IPS-NIHi7 (cell line): ENCODE data around the gene COMMD3.
"Not testable (repeated sequence)": the region's sequence is repeated elsewhere in the genome, so short reads cannot be mapped to it uniquely, and the experiment has no call there.

Source experiments
- DNase-seq: peaks from one replicate; pipeline ENCODE4 v3.0.0; 2012; ENCODE audit warnings: mixed read lengths; ENCODE audit errors: extremely low spot score

Gene COMMD3

DNA sequence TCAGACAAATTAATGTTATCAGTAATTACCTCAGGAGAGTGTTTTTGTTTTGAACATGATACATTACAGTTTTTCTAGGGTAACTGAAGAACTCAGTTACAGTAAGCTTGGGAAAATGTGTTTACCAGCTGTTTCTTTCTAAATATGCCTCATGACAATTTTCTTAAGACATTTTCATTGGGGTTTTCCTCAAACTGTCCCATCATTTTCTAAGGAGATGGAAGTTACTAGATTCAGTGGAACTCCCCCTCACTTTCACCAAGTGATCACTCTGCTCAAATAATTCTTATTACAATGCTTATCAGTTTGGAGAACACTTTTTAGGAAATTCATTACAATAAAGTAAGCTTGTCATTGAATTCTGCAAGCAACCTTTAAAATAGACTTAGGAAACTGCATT, 22.7 kb downstream of the COMMD3 start:
- no peak for DNase-seq

DNA sequence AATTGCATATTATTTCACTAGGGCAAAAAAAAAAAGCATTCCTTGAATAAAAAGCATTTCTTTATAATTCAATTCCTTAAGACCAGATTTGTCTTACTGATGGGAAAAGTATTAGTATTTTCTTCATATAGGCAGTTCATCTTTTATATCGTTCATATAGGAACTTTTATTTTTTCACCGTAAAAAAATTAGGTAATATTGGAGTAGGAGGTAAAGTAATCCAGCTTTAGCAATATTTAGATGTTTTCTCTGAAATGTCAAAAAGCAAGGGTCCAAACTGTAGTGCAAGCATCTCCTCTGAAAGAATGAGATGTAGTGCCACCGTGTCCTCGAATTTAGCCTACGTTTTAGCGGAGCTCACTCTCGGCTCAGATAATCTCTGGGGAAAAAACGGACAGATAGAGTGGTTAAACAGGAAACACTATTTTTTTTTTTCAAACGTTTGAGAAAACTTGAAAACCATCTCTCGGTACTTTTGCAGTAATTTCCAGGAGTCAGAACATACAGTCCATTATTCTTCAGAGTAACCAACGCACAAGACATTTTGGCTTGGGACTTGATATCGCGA, 23.7 kb downstream of the COMMD3 start:
- no peak for DNase-seq

DNA sequence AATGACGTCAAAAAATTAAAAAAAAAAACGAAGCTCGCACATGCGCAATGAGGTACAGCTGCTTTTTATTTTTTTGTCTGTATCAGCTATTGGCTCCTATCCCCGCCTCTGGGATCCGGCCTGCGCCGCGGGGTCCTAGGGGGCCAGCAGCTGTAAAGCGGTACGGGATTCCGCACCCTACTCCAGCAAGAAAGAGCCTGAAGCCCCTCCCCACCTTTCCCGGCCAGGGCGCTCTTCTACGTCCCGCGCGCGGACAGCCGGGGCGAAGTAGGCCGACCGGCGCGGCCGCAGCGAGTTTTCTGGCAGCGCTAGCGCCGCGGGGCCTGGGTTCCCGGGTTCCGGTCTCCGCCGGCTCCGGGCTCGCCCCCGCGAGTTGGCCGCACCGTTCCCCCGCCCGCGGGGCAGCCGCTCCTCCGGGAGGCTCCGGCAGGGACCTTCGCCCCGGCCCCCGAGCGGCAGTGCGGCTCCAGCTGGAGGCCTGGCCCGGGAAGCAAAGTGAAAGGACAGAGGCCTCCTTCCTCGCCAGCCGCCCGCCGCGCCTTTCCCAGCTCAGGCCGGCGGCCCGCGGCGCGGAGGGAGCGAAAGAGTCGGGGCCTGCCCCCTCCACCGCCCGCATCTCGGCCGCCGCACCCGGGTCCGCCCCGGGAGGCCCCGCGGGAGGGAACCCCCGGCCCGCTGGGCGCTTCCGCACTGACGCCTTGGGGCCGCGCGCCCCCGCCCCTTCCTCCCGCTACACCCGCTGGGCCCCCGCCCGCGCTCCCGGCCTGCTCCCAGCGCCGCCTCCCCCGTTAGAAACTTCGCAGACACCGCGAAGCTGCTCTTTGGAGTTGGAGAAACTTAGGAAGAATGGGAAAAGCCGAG, 24.4 kb downstream of the COMMD3 start:
- DNase-seq, result peak; percentile 51

DNA sequence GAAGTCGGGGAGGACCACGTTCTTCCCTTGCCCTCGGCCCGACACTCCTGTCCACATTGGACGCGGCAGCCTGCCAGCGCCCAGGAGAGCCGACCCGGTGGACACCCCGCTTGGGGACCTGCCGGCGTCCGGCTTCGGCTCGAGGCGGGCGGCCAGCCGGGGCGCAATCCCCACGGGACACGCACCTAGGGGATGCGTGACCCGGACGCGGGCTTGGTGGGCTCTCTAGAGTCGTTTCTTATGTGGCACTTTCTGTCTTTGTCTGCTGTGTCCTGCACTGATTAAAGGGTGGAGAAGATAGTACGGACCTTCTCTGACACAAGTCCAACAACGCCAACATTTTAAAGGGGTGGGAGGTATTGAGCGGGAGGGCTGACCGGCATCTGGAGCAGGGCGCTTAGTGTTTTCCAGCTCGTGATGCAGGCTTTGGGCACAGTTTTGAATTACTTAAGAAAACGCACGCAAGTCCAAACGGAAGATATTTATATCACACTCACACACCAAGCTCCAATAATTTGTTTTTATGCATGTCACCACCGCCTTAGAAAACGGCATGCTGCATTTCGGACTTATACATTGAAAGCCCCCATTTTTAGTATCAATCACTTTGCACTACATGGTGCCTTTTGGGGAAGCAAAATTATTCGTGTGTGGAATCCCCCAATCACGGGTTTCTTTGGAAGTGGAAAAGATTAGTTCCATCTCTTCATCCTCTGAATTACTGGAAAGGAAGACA, 25.2 kb downstream of the COMMD3 start:
- no peak for DNase-seq

DNA sequence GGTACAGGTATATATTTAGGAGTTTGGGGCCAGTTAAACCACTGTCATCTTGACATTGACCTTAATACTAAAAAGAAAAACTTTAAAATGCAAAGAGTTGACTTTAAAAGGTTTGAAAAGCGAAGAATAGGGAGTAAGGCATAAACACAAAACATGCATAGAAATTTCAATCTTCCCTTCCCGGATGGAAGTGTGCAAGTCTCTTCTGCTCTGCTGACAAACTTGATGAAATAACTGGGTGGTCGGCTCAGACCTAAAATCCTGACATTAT, 25.7 kb downstream of the COMMD3 start:
- no peak for DNase-seq

DNA sequence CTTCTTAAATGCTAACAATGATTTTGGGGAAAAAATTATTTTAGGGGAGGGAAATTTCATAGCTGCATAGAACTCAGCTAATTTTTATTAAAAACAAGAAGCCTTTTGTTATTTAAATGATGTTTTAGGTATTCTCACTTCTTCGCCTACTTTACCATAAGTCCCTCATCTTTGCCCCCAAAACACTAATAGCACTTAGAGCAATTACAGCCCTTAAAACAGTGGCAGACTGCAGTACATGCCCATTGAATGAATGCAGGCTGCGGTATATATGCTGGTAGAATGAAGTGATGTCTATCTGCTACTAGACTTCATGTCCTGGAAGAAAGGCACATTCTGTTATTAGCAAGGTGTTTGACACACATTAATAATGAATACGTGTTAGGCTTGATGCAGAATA, 26.2 kb downstream of the COMMD3 start:
- DNase-seq, result no peak

DNA sequence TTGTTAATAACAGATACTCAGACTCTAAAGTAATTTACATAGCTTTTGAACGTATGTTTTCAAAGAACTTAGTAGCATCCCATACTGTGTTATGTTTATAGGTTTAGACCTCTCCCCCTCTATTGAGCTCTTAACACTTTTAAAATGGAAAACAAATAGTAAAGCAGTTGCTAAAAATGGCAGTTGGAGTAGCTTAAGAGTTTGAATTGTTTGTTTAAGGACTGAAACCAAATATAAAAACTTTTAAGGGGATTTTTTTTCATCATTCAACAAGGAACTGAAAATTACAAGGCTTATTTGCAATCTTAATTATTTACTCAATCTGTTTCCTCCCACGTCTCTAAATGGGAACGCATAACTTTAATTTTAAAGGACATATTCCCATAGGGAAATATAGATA, 27.5 kb downstream of the COMMD3 start:
- no peak for DNase-seq

DNA sequence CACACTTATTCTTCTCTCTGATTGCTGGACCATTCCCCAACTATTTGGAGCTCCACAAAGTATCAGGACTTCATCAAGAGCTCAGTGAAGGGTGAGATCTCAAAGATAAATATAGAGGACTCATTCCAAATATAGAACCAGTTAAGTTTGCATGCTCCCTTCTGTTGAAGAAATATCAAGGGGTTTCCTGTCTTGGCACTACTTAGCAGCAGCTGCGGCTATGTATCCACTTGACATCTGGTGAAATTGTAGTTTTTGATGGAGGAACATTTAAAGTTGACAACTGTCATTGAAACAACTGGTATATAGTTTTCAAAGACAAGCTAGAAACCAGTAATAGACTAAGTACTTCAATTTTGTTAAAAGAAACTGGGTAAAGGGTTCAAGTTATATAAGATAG, 28.1 kb downstream of the COMMD3 start:
- DNase-seq, result no peak

DNA sequence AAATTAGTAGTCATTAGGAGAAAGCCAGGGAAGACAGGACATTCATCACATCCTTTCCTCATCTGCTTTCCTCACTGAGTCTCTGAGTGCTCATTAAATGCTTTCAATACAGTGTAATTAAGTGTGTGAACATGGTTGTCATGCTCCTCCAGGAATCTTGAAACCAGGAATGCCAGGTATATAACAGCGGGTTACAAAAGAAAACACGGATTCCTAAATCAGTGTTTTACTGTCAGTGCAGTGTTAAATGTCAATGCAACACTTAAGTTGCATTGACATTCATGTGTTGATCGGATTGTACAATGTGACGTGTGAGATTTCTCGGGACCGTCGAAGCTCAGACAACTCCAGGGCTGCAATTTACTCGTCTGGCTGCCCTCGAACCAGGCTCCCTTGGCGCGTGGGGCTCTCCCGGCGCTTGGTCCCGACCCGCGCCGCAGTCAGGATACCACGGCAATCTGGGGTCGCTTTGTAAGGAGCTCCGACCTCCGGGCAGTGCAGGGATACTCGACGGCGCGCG, 28.7 kb downstream of the COMMD3 start:
- no peak for DNase-seq

DNA sequence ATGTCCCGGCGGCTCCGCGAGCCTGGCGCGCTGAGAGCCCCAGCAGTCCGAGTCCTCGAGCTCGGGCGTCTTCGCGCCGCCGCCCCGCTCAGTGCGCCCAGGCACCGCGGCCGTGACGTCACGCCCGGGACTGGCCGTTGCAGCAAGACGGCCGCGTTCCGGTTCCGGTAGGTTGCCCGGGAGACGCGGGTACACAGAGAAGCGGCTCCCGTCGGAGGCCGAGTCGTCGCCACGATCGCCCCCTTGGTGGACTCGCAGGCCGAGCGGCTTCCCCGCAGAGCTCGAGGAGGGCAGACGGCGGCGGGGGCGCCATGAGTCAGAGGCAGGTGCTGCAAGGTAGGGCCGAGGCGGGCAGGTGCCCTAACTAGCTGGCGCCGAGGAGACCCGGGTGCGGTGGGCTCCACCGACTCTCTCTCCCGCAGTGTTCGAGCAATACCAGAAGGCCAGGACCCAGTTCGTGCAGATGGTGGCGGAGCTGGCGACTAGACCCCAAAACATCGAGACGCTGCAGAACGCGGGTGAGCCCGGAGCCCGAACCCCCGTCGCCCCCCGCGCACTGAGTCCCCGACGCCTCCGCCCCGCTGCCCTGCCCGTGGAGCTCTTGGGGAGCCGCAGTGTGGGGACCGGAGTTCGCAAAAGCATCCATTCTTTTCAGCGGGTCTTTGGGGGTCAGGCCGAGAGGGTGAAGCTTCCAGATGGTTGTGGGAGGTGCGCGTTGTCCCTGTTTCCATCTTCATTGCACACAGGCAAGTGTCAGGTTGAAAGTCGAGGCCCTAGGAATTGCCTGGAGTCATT, 29.3 kb downstream of the COMMD3 start, which contains the start of gene SPAG6:
TSS of gene SPAG6 (plus strand) at position 196 of the 795 bp plus-strand sequence. CDS start at position 312, 116 bp downstream.
- DNase-seq, result peak; percentile 62

DNA sequence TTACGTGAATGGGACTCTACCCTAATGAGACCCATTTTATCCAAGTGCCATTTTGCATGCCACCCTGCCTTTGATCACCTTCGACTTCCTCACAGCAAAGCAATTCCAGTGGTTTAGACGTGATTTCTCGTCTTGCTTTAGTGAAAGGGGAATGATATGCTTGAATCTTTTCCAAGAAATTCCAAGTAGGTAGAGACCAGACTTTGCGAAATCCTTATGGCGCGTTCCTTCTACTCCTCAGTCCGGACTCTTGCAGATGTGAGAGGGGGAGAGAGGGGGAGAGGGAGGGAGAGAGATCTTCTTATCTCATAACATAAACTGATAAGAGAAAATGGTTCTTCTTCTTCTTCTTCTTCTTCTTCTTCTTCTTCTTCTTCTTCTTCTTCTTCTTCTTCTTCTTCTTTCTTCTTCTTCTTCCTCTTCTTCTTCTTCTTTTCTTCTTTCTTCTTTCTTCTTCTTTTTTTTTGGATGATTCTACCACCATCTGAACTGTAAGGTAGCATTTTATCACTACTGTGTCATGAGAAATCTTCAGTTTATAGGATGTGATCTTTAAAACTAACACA, 30.0 kb downstream of the COMMD3 start:
- DNase-seq, result no peak

DNA sequence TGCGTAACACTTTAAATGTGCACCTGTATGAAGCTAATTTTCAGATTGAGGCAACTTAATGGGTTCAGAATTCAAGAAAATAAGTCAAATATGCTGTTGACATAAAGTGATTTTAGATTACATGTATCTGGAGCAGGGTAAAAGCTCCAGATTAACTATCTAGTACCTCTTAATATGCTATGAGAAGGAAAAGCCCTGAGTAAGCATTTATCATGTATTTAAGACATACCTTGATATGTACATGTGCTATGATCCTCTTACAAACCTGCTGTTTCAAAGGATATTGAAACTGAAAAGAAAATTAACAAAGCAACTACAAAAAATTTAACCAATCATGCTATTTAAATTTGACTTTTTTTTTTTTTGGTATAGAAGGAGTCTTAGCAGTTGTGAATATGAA, 33.6 kb downstream of the COMMD3 start:
- no peak for DNase-seq

DNA sequence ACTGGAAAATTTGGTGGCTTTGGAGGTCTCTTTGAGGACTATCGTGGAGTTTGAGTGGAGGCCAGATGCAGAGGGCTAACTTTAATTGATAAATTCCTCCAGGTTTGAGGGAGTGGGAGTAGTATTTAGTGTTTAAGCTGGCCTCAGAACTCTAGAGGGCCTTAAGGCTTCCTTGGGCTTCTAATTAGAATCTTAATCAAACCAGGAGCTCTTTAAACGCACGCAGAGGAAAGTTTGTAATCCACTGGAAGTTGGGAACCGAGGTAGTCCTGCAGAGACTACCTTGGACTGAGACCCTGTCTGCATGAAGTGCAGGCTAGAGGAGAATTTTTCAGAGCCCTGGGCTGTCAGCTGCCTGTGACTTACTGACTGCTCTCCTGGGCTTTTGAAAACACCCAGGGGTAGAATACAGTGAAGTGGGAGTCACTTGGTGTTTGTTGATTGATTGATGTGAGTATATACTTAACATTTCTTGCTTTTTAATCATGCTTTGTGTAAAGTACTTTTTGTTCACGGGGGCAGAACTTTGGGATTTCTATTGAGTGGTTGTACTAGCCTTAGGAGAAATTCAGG, 35.0 kb downstream of the COMMD3 start:
- no peak for DNase-seq

DNA sequence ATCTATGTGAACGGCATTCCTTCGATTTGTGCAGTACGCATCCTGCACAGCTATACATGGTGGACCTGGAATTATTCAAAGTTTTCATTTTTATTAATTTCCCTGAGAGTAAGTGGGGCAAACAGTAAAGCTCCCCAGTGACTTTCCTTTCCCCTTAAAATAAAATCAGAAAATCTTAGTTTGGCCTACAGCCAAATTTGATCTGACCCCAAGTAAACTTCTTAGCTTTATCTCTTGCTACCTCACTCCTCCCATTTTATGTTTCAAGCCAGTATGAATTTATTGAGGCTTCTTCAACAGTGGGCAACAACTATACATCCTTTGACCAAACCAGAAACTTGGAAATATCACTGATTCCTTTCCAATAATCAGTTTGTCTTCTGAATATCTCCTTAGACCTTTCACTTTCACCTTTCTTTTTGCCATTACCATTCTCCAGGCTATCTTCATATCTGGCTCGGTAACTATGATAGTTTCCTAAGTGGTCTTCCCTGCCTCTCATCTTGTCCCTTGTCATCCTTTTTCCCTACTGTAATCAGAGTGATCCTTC, 40.2 kb downstream of the COMMD3 start:
- no peak for DNase-seq

DNA sequence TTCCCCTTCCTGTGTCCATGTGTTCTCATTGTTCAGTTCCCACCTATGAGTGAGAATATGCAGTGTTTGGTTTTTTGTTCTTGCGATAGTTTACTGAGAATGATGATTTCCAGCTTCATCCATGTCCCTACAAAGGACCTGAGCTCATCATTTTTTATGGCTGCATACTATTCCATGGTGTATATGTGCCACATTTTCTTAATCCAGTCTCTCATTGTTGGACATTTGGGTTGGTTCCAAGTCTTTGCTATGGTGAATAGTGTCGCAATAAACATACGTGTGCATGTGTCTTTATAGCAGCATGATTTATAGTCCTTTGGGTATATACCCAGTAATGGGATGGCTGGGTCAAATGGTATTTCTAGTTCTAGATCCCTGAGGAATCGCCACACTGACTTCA, 41.6 kb downstream of the COMMD3 start:
- not testable (repeated sequence) for DNase-seq

DNA sequence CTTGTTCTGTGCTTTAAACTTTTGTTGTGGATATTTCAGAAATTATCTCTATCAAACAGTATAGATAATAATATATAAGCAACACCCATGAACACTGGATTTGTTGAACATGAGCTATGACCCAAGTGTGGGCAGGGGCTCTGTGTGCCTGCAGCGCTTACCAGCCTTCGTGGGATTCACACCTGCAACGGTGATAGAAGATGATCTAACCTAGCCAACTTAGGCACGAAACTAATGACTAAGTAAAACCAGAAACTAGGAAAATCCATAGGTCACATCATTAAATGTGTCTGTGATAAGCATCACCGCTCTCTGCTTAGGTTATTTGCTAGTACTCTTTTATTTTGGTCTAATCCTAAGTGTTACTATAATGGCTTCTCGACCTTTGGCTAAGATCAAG, 47.1 kb downstream of the COMMD3 start:
- DNase-seq, result no peak

DNA sequence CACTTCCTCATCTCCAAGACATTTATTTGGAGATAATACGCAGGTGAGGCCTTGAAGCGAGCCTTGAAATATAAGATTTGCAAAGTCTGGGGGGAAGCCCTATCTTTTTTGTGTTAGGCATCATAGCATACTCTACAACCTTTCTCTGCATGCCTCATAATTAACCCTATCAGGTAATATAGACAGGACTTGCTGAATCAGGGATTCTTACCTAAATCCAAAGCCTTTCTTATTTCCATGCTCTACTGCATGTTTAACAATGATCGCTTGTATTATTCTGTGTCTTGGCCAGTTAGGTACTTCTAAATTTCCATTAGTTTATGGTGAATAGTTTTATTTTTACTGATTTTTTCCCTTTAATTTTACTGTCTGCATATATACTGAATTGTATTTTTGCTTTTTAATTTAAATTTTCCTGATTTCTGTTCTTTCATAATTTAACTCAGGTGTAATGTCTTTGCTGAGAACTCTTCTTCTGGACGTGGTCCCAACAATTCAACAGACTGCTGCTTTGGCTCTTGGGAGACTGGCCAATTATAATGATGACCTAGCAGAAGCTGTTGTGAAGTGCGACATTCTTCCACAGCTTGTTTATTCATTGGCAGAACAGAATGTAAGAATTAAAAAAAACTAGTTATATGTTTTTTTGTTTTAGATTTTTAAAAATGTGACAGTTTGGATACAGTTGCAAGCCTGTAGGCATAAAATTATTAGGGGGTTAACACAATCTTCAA, 48.4 kb downstream of the COMMD3 start:
- DNase-seq, result no peak

DNA sequence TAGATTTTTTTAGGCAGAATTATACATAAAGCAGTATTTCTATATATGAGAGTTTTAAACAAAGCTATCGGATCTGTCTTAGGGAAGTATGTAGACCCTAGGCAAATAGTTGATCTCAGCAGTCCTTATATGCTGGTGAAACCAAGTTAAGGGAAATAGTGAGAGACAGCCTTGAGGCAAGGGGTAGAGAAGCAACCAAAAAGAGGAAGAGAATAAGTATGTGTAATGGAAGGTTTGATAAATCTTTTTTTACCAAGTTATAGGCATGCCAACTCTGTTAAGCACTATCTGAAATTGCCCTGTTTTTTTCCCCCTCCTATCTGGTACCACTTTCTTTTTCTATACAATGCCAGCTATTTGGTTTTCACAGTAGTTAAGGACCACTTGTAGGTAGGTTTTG, 49.0 kb downstream of the COMMD3 start:
- DNase-seq, result no peak

DNA sequence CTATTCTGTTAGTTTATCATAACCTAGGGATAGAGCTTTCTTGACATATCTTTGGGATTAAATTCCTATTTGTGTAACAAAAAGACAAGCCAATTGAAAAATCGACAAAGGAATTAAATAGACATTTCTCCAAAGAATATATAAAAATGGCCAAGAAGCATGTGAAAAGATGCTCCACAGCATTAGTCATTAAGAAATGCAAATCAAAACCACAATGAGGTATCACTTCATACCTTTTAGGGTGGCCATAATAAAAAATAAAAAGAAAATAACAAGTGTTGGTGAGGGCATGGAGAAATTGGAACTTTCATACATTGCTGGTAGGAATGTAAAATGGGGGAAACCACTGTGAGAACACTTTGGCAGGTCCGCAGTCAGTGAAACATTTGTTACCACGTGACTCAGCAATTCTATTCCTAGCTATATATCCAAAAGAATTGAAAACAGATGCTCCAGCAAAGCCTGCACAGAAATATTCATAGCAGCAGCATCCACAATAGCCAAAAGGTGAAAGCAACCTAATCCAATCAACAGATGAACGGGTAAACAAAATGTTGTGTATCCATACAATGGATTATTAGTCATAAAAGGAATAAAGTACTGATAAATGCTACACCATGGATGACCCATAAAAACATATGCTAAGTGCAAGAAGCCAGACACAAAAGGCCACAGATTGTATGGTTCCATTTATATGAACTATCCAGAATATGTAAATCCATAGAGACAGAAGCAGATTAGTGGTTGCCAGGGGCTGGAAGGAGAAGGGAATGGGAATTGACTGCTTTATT, 49.7 kb downstream of the COMMD3 start:
- DNase-seq, result no peak

DNA sequence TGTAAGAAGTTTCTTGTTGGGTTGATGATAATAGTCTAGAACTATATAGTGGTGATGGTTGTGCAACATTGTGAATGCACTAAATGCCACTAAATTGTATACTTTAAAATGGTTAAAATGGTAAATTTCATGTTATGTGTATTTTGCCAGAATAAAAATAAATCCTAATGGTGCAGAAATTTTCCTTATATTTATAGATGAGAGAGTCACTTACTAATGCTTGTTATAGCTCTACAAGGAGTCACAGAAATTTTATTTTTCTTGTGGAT, 50.2 kb downstream of the COMMD3 start:
- DNase-seq, result no peak
